ENCODE results near the gene RENBP.

Gene RENBP

DNA sequence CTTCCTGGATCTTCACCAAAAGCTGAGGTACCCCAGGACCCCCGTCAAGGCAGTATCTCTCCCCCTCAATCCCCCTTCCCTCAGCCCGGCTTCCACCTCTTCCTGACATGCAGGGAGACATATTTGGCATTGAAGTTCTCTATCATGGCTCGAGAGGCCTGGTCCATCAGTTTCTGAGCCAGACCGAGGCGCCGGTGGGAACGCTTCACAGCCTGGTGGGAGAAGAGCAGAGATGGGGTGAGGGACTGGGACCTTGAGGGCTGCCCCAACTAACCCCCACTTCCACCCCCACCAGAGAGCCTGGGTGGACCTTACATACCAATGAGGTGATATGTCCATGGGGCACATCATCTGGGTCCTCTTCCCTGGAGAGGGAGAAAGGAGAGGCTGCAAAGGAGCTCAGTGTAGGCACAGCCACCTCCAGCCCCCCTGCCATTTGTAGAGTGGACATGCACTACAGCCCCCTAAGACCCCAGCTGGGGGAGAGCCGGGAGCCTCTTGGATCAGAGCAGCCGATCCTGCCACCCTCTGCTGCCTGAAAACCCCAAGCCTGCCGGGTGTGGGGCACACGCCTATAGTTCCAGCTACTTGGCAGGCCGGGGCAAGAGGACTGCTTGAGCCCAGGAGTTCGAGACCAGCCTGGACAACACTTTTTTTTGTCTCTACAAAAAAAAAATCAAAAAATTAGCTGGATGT, 12.1 kb downstream of the RENBP start:
- no CpG with 5 or more reads among the region's 13 CpGs for WGBS (ENCODE audit: extremely low coverage, insufficient coverage, insufficient read length)
- Histone ChIP-seq H3K18ac (ENCODE audit: low read length) (no peak overlapping the region), H4K91ac (ENCODE audit: low read depth, low read length) (no peak overlapping the region), H2AK5ac (ENCODE audit: low read length) (no peak overlapping the region), H3K4ac (ENCODE audit: low read depth, low read length) (peak overlapping the region; percentile 41), H3K14ac (ENCODE audit: low read length) (no peak overlapping the region), H2BK5ac (ENCODE audit: low read depth, low read length, poor library complexity) (no peak overlapping the region), H4K12ac (ENCODE audit: low read depth, low read length) (peak overlapping the region; percentile 25), H3K23ac (ENCODE audit: low read length) (no peak overlapping the region), H3K79me2 (ENCODE audit: control insufficient read depth, insufficient read depth, low read length, poor library complexity) (peaks cover 16% of the 10 kb centered on the region), H3K9ac (ENCODE audit: low read length) (no peak overlapping the region), H4K8ac (ENCODE audit: low read depth, low read length) (no peak overlapping the region), H3K9me3 (ENCODE audit: insufficient read depth, low read depth, low read length) (no peaks in the 10 kb centered on the region), H2AFZ (ENCODE audit: insufficient read depth, low read length, poor library complexity) (no peak overlapping the region), H3K4me3 (ENCODE audit: low read depth, low read length) (no peak overlapping the region), H3K27ac (ENCODE audit: low read depth, low read length) (no peak overlapping the region), H3K4me1 (ENCODE audit: control insufficient read depth in 1 of 2, insufficient read depth in 2 of 2, low read length in 2 of 2) (peaks cover 5 to 9% of the 10 kb centered on the region in 2 experiments), H3K27me3 (ENCODE audit: insufficient read depth, low read length) (no peaks in the 10 kb centered on the region), H3K36me3 (ENCODE audit: control insufficient read depth in 1 of 2, insufficient read depth in 2 of 2, low read length in 2 of 2) (peaks cover 36 to 37% of the 10 kb centered on the region in 2 experiments), H3K79me1 (ENCODE audit: low read length) (peaks cover 12% of the 10 kb centered on the region), H2BK12ac (ENCODE audit: low read length) (no peak overlapping the region), H2BK120ac (ENCODE audit: insufficient read depth, low read length, poor library complexity) (no peak overlapping the region), H3K4me2 (ENCODE audit: low read length) (no peak overlapping the region)
- DNase-seq, result no peak

DNA sequence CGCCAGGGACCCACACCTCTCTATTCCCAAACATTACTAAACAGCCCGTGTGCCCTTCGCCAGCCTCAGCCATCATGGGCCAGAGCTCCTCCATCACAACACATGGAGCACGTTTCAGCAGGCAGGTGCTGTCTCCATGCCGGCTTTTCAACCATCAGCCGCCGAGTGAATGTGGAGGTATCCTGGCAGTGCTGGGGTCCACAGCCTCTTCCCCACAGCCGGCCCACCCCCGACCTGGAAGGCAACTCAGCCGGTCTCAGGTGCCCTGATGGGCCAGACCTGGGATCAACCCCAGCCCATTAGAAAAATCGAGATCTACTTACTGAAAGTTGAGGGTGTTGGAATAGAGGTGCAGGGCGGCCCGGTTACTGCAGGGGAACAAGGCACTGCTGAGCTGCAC, 12.7 kb downstream of the RENBP start:
- H4K91ac ChIP-seq (ENCODE audit: low read depth, low read length), result no peak overlapping the region
- H2AFZ ChIP-seq (ENCODE audit: insufficient read depth, low read length, poor library complexity), result no peak overlapping the region
- no peak overlapping the region for H2AK5ac ChIP-seq (ENCODE audit: low read length)
- H3K18ac ChIP-seq (ENCODE audit: low read length), result no peak overlapping the region
- DNase-seq, result no peak
- no peak overlapping the region for H3K4ac ChIP-seq (ENCODE audit: low read depth, low read length)
- H3K79me1 ChIP-seq (ENCODE audit: low read length), result peaks cover 13% of the 10 kb centered on the region
- no peaks in the 10 kb centered on the region for H3K27me3 ChIP-seq (ENCODE audit: insufficient read depth, low read length)
- peaks cover 17% of the 10 kb centered on the region for H3K79me2 ChIP-seq (ENCODE audit: control insufficient read depth, insufficient read depth, low read length, poor library complexity)
- no peak overlapping the region for H2BK5ac ChIP-seq (ENCODE audit: low read depth, low read length, poor library complexity)
- H4K8ac ChIP-seq (ENCODE audit: low read depth, low read length), result no peak overlapping the region
- H3K9ac ChIP-seq (ENCODE audit: low read length), result no peak overlapping the region
- H2BK120ac ChIP-seq (ENCODE audit: insufficient read depth, low read length, poor library complexity), result no peak overlapping the region
- WGBS (ENCODE audit: extremely low coverage, insufficient coverage, insufficient read length), result no CpG with 5 or more reads among the region's 13 CpGs
- H3K4me2 ChIP-seq (ENCODE audit: low read length), result no peak overlapping the region
- H3K9me3 ChIP-seq (ENCODE audit: insufficient read depth, low read depth, low read length), result no peaks in the 10 kb centered on the region
- H3K27ac ChIP-seq (ENCODE audit: low read depth, low read length), result no peak overlapping the region
- H3K14ac ChIP-seq (ENCODE audit: low read length), result no peak overlapping the region
- H3K36me3 ChIP-seq (ENCODE audit: control insufficient read depth in 1 of 2, insufficient read depth in 2 of 2, low read length in 2 of 2), result peaks cover 36 to 37% of the 10 kb centered on the region in 2 experiments
- H2BK12ac ChIP-seq (ENCODE audit: low read length), result no peak overlapping the region
- H3K4me3 ChIP-seq (ENCODE audit: low read depth, low read length), result no peak overlapping the region
- no peak overlapping the region for H3K23ac ChIP-seq (ENCODE audit: low read length)
- H4K12ac ChIP-seq (ENCODE audit: low read depth, low read length), result peak overlapping the region; percentile 25
- peaks cover 8 to 15% of the 10 kb centered on the region in 2 experiments for H3K4me1 ChIP-seq (ENCODE audit: control insufficient read depth in 1 of 2, insufficient read depth in 2 of 2, low read length in 2 of 2)

DNA sequence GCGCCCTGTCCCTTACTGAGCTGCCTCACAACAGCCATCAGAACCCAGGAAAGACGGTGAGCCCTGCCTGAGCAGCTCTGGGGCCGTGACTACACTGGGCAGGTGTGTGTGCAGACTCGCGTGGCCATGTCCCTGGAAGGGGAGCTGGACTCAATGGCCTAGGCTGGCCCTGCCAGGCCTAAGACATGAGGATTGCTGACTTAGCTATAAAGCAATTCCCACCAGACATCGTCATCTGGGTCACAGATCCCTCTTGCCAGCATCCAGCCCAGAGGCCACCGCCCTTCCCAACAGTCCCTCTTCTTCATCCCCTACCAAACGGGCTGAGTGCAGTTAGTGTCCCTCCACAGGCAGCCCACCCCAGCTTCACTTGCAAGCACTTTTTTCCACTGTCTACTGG, 13.3 kb downstream of the RENBP start:
- no peak overlapping the region for H4K91ac ChIP-seq (ENCODE audit: low read depth, low read length)
- H3K18ac ChIP-seq (ENCODE audit: low read length), result no peak overlapping the region
- peaks cover 13% of the 10 kb centered on the region for H3K79me1 ChIP-seq (ENCODE audit: low read length)
- H2BK5ac ChIP-seq (ENCODE audit: low read depth, low read length, poor library complexity), result no peak overlapping the region
- DNase-seq, result no peak
- no peak overlapping the region for H3K4me2 ChIP-seq (ENCODE audit: low read length)
- no peak overlapping the region for H3K23ac ChIP-seq (ENCODE audit: low read length)
- WGBS (ENCODE audit: extremely low coverage, insufficient coverage, insufficient read length), result no CpG with 5 or more reads among the region's 8 CpGs
- H3K4ac ChIP-seq (ENCODE audit: low read depth, low read length), result no peak overlapping the region
- no peak overlapping the region for H2BK12ac ChIP-seq (ENCODE audit: low read length)
- H3K9ac ChIP-seq (ENCODE audit: low read length), result no peak overlapping the region
- H3K4me3 ChIP-seq (ENCODE audit: low read depth, low read length), result no peak overlapping the region
- H4K12ac ChIP-seq (ENCODE audit: low read depth, low read length), result no peak overlapping the region
- no peak overlapping the region for H3K27ac ChIP-seq (ENCODE audit: low read depth, low read length)
- H2BK120ac ChIP-seq (ENCODE audit: insufficient read depth, low read length, poor library complexity), result no peak overlapping the region
- H2AK5ac ChIP-seq (ENCODE audit: low read length), result no peak overlapping the region
- no peaks in the 10 kb centered on the region for H3K27me3 ChIP-seq (ENCODE audit: insufficient read depth, low read length)
- H3K14ac ChIP-seq (ENCODE audit: low read length), result no peak overlapping the region
- H3K9me3 ChIP-seq (ENCODE audit: insufficient read depth, low read depth, low read length), result no peaks in the 10 kb centered on the region
- peaks cover 14 to 21% of the 10 kb centered on the region in 2 experiments for H3K4me1 ChIP-seq (ENCODE audit: control insufficient read depth in 1 of 2, insufficient read depth in 2 of 2, low read length in 2 of 2)
- H2AFZ ChIP-seq (ENCODE audit: insufficient read depth, low read length, poor library complexity), result no peak overlapping the region
- H4K8ac ChIP-seq (ENCODE audit: low read depth, low read length), result no peak overlapping the region
- H3K36me3 ChIP-seq (ENCODE audit: control insufficient read depth in 1 of 2, insufficient read depth in 2 of 2, low read length in 2 of 2), result peaks cover 36 to 37% of the 10 kb centered on the region in 2 experiments
- H3K79me2 ChIP-seq (ENCODE audit: control insufficient read depth, insufficient read depth, low read length, poor library complexity), result peaks cover 17% of the 10 kb centered on the region

DNA sequence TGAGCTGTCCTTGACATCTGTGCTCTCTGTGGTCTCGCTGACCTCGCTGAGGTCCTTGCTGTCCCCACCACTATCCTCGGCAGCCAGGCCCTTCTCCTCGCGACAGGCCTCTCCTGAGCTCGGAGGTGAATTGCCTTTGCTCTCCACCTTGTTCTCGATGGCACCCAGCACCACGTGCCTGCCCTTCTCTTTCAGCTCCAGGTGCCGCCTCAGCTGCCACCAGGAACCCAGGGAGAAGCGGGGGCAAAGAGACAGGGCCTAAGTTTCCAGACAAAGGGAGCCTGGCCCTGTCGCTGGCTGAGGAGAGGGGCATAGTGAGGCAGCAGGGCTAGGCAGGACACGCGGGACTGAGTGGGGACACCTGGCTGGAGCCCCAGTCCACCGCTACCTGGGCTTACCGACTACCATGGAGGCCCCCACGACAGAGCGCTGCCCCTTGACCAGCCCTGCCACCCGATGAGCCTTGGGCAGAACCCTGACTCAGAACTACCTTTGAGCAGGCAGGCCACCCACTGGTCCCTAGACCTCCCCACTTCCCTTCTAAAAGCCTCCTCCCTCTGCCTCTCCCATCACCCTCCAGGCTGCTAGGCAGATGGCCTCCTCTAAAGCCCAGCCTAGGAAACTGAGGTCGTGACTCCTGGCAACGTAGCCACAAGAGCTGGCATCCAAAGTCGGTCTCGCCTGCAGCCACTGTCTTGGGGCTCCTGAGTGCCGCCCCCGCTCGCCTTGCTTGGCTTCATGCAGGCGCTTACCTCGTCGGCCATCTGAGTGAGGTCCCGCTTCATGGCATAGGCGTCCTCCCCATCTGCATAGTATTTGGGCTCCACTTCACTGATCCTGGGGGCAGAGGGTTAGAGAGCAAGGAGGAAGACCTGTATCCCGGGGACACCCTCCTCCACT, 14.2 kb downstream of the RENBP start:
- no CpG with 5 or more reads among the region's 31 CpGs for WGBS (ENCODE audit: extremely low coverage, insufficient coverage, insufficient read length)
- no peak overlapping the region for H3K9ac ChIP-seq (ENCODE audit: low read length)
- no peak overlapping the region for H3K4me2 ChIP-seq (ENCODE audit: low read length)
- no peak overlapping the region for H2AK5ac ChIP-seq (ENCODE audit: low read length)
- no peak overlapping the region for H3K4ac ChIP-seq (ENCODE audit: low read depth, low read length)
- no peak overlapping the region for H3K18ac ChIP-seq (ENCODE audit: low read length)
- H3K4me1 ChIP-seq (ENCODE audit: control insufficient read depth in 1 of 2, insufficient read depth in 2 of 2, low read length in 2 of 2), result peaks cover 17 to 26% of the 10 kb centered on the region in 2 experiments
- H4K91ac ChIP-seq (ENCODE audit: low read depth, low read length), result no peak overlapping the region
- H3K79me2 ChIP-seq (ENCODE audit: control insufficient read depth, insufficient read depth, low read length, poor library complexity), result peaks cover 17% of the 10 kb centered on the region
- H3K14ac ChIP-seq (ENCODE audit: low read length), result no peak overlapping the region
- no peak overlapping the region for H3K27ac ChIP-seq (ENCODE audit: low read depth, low read length)
- H4K8ac ChIP-seq (ENCODE audit: low read depth, low read length), result no peak overlapping the region
- no peak overlapping the region for H2BK12ac ChIP-seq (ENCODE audit: low read length)
- H3K9me3 ChIP-seq (ENCODE audit: insufficient read depth, low read depth, low read length), result no peaks in the 10 kb centered on the region
- H3K4me3 ChIP-seq (ENCODE audit: low read depth, low read length), result no peak overlapping the region
- H3K36me3 ChIP-seq (ENCODE audit: control insufficient read depth in 1 of 2, insufficient read depth in 2 of 2, low read length in 2 of 2), result peaks cover 36 to 37% of the 10 kb centered on the region in 2 experiments
- no peak overlapping the region for H4K12ac ChIP-seq (ENCODE audit: low read depth, low read length)
- no peak overlapping the region for H2BK120ac ChIP-seq (ENCODE audit: insufficient read depth, low read length, poor library complexity)
- peaks cover 13% of the 10 kb centered on the region for H3K79me1 ChIP-seq (ENCODE audit: low read length)
- no peak overlapping the region for H2BK5ac ChIP-seq (ENCODE audit: low read depth, low read length, poor library complexity)
- H3K27me3 ChIP-seq (ENCODE audit: insufficient read depth, low read length), result no peaks in the 10 kb centered on the region
- no peak overlapping the region for H3K23ac ChIP-seq (ENCODE audit: low read length)
- DNase-seq, result no peak
- no peak overlapping the region for H2AFZ ChIP-seq (ENCODE audit: insufficient read depth, low read length, poor library complexity)

Data from trophoblast cell (in vitro differentiated cells and primary cell).